ENCODE results near the gene MAN2A2. TPM values are rescaled to one million over a fixed set of nuclear protein-coding genes. Genes with fewer than 3 reads are reported as not detected.
"Not testable (repeated sequence)": the region's sequence is repeated elsewhere in the genome, so short reads cannot be mapped to it uniquely, and the experiment has no call there.

MAN2A2 gene
- total RNA-seq, 1 experiment from 2014 or later: 32.7 TPM

DNA sequence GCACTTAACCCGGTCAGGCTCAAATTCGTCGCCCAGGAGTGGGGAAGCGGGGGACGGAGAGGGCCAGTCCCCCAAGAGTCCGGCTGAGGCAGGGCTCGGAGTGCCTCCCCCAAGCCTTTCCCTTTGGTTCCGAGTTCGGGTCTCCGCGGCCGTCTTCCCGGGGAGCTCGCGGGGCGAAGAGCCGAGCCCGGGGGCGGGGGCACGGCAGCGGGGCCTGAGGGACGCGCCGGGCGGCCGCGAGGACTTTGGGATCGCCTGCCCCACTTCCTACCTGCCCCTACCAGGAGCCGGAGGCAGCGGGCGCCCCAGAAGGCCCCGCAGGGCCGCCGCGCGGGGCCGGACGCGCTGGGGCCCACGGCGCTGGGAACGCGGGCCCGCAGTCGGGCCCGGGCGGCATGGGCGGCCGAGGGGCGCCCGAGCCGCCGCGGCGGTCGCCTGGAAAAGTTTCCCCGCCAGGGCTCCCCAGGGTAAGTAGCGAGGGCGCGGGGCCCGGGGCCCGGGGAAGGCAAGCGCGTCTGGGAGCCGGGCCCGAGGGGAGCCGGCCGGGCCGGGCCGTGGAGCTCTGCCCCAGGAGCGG lies 31.9 kb upstream of the MAN2A2 start:
- peak; percentile 40 for DNase-seq (ENCODE audit: low spot score)

- peak; percentile 54 for DNase-seq (ENCODE audit: low spot score)
Observed at GRCh38 chr15:90871716-90872485, 31.2 kb upstream of the MAN2A2 start.

GRCh38 chr15:90872486-90873184 lies 30.5 kb upstream of the MAN2A2 start:
- peak; percentile 53 for DNase-seq (ENCODE audit: low spot score)

GRCh38 chr15:90873488-90873997 lies 29.6 kb upstream of the MAN2A2 start:
- no peak for DNase-seq (ENCODE audit: low spot score)

- DNase-seq (ENCODE audit: low spot score): peak; percentile 41
Observed at GRCh38 chr15:90873998-90874605, 29.0 kb upstream of the MAN2A2 start.

DNA sequence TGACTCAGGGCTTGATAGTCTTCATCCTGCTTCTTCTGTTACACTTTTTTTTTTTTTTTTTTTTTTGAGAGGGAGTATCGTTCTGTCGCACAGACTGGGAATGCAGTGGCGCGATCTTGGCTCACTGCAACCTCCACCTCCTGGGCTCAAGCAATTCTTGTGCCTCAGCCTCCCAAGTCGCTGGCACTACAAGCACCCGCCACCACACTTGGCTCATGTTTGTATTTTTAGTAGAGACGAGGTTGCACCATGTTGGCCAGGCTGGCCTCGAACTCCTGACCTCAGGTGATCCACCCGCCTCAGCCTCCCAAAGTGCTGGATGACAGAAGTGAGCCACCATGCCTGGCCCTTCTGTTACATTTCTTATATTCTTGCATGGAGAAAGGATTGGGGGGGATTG lies 28.1 kb upstream of the MAN2A2 start:
- not testable (repeated sequence) for DNase-seq (ENCODE audit: low spot score)

- DNase-seq (ENCODE audit: low spot score): no peak
Observed at GRCh38 chr15:90875549-90875981, 27.5 kb upstream of the MAN2A2 start.

- no peak for DNase-seq (ENCODE audit: low spot score)
Observed at GRCh38 chr15:90876046-90876445, 27.1 kb upstream of the MAN2A2 start.

- no peak for DNase-seq (ENCODE audit: low spot score)
Observed at GRCh38 chr15:90876512-90877170, 26.5 kb upstream of the MAN2A2 start.

GRCh38 chr15:90877315-90877714 lies 25.8 kb upstream of the MAN2A2 start:
- no peak for DNase-seq (ENCODE audit: low spot score)

DNA sequence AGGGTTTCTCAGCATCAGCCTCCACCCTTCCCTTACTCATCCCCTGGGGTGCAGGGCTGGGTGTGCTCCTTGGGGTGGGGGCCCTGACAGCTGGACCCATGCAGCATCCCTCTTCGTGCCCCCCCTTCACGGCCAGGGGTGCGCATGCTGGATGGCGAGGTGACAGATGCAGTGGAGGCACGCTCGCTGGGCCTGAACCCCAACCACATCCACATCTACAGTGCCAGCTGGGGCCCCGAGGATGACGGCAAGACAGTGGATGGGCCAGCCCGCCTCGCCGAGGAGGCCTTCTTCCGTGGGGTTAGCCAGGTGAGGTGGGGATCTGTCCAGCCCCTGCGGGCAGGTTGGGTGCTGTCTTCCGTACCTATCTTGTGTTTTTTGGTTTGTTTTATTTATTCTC lies 25.1 kb upstream of the MAN2A2 start:
- no peak for DNase-seq (ENCODE audit: low spot score)

- no peak for DNase-seq (ENCODE audit: low spot score)
Observed at GRCh38 chr15:90878660-90879059, 24.4 kb upstream of the MAN2A2 start.

DNA sequence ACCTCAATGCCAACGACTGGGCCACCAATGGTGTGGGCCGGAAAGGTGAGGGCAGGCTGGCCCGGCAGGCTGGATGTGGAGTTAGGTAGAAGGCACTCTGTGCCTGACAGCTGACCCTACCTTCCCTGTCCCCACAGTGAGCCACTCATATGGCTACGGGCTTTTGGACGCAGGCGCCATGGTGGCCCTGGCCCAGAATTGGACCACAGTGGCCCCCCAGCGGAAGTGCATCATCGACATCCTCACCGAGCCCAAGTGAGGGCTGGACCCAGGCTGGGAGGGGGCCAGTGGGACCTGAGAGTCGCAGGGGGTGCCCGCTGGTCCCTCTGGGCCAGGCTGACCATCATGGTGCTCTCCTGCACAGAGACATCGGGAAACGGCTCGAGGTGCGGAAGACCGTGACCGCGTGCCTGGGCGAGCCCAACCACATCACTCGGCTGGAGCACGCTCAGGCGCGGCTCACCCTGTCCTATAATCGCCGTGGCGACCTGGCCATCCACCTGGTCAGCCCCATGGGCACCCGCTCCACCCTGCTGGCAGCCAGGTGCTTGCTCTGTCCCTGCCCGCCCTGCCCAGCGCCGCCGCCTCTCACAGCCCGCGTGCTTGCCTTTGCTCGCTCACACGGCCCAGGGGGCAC lies 23.3 kb upstream of the MAN2A2 start:
- no peak for DNase-seq (ENCODE audit: low spot score)

DNA sequence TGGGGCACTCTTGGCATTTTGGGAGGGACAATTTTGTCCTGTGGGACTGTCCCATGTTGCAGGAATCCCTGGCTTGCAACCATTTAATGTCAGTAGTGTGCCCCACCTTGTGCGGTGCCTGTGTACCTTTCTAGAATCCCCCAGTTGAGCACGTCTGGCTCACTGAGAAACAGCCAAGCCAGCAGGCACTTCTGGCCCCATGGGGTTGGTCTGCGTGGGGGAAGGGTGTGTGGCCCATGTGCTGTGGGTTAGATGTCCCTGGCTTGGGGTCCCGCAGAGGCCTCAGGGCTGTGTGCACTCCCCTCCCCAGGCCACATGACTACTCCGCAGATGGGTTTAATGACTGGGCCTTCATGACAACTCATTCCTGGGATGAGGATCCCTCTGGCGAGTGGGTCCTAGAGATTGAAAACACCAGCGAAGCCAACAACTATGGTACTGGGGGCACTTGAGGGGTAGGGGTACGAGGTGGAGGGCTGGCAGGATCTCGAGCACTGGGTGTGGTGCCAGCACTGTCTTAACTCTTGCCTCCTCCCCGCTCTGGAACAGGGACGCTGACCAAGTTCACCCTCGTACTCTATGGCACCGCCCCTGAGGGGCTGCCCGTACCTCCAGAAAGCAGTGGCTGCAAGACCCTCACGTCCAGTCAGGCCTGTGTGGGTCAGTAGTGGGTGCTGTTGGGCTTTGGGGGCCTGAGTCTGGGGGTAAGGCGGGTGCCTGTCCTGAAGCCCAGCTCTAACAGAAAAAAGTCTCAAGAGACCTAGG lies 22.5 kb upstream of the MAN2A2 start:
- no peak for DNase-seq (ENCODE audit: low spot score)

- no peak for DNase-seq (ENCODE audit: low spot score)
Observed at GRCh38 chr15:90881181-90881977, 21.7 kb upstream of the MAN2A2 start.

DNA sequence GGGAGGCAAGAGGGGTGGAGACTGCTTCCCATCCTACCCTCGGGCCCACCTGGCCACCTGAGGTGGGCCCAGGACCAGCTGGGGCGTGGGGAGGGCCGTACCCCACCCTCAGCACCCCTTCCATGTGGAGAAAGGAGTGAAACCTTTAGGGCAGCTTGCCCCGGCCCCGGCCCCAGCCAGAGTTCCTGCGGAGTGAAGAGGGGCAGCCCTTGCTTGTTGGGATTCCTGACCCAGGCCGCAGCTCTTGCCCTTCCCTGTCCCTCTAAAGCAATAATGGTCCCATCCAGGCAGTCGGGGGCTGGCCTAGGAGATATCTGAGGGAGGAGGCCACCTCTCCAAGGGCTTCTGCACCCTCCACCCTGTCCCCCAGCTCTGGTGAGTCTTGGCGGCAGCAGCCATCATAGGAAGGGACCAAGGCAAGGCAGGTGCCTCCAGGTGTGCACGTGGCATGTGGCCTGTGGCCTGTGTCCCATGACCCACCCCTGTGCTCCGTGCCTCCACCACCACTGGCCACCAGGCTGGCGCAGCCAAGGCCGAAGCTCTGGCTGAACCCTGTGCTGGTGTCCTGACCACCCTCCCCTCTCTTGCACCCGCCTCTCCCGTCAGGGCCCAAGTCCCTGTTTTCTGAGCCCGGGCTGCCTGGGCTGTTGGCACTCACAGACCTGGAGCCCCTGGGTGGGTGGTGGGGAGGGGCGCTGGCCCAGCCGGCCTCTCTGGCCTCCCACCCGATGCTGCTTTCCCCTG lies 21.0 kb upstream of the MAN2A2 start:
- DNase-seq (ENCODE audit: low spot score): no peak

DNA sequence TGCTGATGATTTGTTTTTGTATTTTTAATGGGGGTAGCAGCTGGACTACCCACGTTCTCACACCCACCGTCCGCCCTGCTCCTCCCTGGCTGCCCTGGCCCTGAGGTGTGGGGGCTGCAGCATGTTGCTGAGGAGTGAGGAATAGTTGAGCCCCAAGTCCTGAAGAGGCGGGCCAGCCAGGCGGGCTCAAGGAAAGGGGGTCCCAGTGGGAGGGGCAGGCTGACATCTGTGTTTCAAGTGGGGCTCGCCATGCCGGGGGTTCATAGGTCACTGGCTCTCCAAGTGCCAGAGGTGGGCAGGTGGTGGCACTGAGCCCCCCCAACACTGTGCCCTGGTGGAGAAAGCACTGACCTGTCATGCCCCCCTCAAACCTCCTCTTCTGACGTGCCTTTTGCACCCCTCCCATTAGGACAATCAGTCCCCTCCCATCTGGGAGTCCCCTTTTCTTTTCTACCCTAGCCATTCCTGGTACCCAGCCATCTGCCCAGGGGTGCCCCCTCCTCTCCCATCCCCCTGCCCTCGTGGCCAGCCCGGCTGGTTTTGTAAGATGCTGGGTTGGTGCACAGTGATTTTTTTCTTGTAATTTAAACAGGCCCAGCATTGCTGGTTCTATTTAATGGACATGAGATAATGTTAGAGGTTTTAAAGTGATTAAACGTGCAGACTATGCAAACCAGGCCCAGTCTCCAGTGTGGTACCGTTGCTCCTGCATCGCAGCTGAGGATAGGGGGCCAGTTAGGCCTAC lies 20.1 kb upstream of the MAN2A2 start:
- DNase-seq (ENCODE audit: low spot score): no peak

- no peak for DNase-seq (ENCODE audit: low spot score)
Observed at GRCh38 chr15:90883526-90883975, 19.6 kb upstream of the MAN2A2 start.
